CD4-positive, CD25-positive, alpha-beta regulatory T cell (primary cell): ENCODE data around the gene NDUFB4. TPM values are rescaled to one million over a fixed set of nuclear protein-coding genes. Genes with fewer than 3 reads are reported as not detected.
A peak's percentile ranks its signal among the peaks of the same experiment; 100 is the strongest.

Experiments used
- ATAC-seq, 2 donors: fragments of 150-1000 bp; cut with Tn5 transposase; one replicate each; pipeline ENCODE4 v1.10.0; 2021; ENCODE audit warnings: low read depth in 2 of 2, moderate number of reproducible peaks in 2 of 2, moderate library complexity in 1 of 2
- DNase-seq, 3 donors: peaks; one replicate each; pipeline versions ENCODE4 v3.0.0 to v3.0.0-alpha.2; 2012 to 2022; ENCODE audit warnings: mixed read lengths in 1 of 3
- H3K27ac ChIP-seq: one replicate; pipeline ENCODE4 v1.7.0; 2013; ENCODE audit warnings: mild to moderate bottlenecking, low read length; ENCODE audit not compliant: insufficient read depth, poor library complexity, severe bottlenecking
- H3K27me3 ChIP-seq: one replicate; pipeline ENCODE4 v1.7.0; 2013; ENCODE audit warnings: low read length; ENCODE audit not compliant: control insufficient read depth, insufficient read depth
- H3K36me3 ChIP-seq: one replicate; pipeline ENCODE4 v1.7.0; 2013; ENCODE audit warnings: mild to moderate bottlenecking, low read length, moderate library complexity; ENCODE audit not compliant: control insufficient read depth, insufficient read depth
- H3K4me1 ChIP-seq: 2 replicates; pipeline ENCODE4 v1.7.0; 2013; ENCODE audit warnings: mild to moderate bottlenecking, low read length; ENCODE audit not compliant: insufficient read depth, control insufficient read depth, poor library complexity, severe bottlenecking
- H3K4me3 ChIP-seq: one replicate; pipeline ENCODE4 v1.7.0; 2013; ENCODE audit warnings: low read depth, mild to moderate bottlenecking, low read length, moderate library complexity
- H3K9me3 ChIP-seq, 2 experiments: 1 replicate in 1 of 2; 2 replicates in 1 of 2; pipeline ENCODE4 v1.7.0; 2013; ENCODE audit warnings: low read length in 2 of 2, mild to moderate bottlenecking in 1 of 2, moderate library complexity in 1 of 2; ENCODE audit not compliant: control insufficient read depth in 2 of 2
- H3K27ac Mint-ChIP-seq, 3 donors: one replicate each; pipeline ENCODE4 v1.8.0; 2020 to 2022; ENCODE audit warnings: mild to moderate bottlenecking in 3 of 3, mixed read lengths in 3 of 3, moderate library complexity in 2 of 3
- H3K27me3 Mint-ChIP-seq: one replicate; pipeline ENCODE4 v1.8.0; 2022; ENCODE audit warnings: mild to moderate bottlenecking, mixed read lengths
- H3K36me3 Mint-ChIP-seq: one replicate; pipeline ENCODE4 v1.8.0; 2020; ENCODE audit warnings: mixed read lengths
- H3K4me1 Mint-ChIP-seq, 4 donors: one replicate each; pipeline ENCODE4 v1.8.0; 2020 to 2022; ENCODE audit warnings: mixed read lengths in 4 of 4, mild to moderate bottlenecking in 1 of 4
- H3K4me3 Mint-ChIP-seq, 4 donors: one replicate each; pipeline ENCODE4 v1.8.0; 2020 to 2022; ENCODE audit warnings: mild to moderate bottlenecking in 4 of 4, mixed read lengths in 4 of 4, moderate library complexity in 3 of 4
- H3K9me3 Mint-ChIP-seq, 7 donors: one replicate each; pipeline ENCODE4 v1.8.0; 2020 to 2022; ENCODE audit warnings: mixed read lengths in 7 of 7, mild to moderate bottlenecking in 3 of 7, moderate library complexity in 2 of 7
- polyA plus RNA-seq, 4 donors: library from polyadenylated mRNA; unstranded; fragments of 300-500 nt; fragmentation: Illumina TruSeq; gene quantifications; one replicate each; pipeline ENCODE4 v1.2.3, GENCODE V29; 2021
- total RNA-seq: library from RNA; stranded (reverse); gene quantifications from one replicate; pipeline ENCODE4 v1.2.3, GENCODE V29; 2022

Gene NDUFB4
- total and polyA plus RNA-seq, 5 donors from 2014 or later, result 71.4 to 317 (median 253) TPM

DNA sequence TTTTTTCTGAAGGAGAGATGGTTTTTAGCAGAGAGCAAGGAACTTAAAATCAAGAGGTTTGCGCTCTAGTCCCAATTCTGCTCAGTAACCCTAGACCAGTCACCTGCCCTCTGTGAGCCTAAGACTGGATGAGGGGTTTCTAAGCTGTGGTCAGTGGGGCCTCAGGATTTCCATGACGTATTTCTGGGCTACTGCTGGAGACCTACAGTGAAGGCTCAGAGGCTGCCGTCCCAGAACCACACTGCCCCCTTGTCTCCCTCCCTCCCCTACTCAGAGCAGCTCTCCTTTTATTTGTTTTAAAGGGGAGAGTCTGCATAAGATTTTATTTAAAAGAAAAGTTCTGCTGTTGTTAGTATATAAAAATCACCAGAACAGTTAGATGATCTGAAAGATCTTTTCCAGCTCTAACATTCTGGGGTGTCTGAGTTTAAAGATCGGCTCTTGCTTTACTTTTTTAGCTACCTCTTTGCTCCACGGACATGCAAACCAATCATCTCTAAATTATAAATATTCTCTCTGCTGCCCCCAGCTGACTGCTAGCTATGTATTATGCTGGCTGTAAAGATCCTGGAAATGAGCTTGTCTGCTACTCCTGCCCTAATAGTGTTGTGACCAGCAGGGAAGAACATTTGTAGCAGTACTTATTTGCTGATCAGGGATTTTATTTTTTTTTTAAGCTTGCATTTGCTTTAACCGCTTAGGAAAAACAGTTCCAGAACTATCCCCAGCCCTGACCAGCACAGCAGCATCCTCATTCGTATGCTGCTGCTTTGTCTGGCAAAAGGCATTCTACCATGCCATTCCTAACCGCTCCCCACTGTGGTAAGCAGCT, 28.6 kb upstream of the NDUFB4 start:
- peaks cover 0 to 6% (median 2%) of the 10 kb centered on the region in 4 donors for H3K4me1 Mint-ChIP-seq
- DNase-seq (peak in 1 of 3 donors; percentile 18), ATAC-seq (peak; percentile 48 to 58)
- Histone ChIP-seq H3K4me3 (no peak overlapping the region), H3K27ac (no peak overlapping the region), H3K9me3 (no peaks in the 10 kb centered on the region), H3K27me3 (peaks cover 6% of the 10 kb centered on the region), H3K4me1 (no peaks in the 10 kb centered on the region), H3K36me3 (no peaks in the 10 kb centered on the region)
- peaks cover 29% of the 10 kb centered on the region for H3K27me3 Mint-ChIP-seq
- peak overlapping the region in 2 of 4 donors; percentile 38 to 45 for H3K4me3 Mint-ChIP-seq
- peak overlapping the region in 1 of 3 donors; percentile 7 for H3K27ac Mint-ChIP-seq
- H3K36me3 Mint-ChIP-seq, result no peaks in the 10 kb centered on the region
- no peaks in the 10 kb centered on the region for H3K9me3 Mint-ChIP-seq

DNA sequence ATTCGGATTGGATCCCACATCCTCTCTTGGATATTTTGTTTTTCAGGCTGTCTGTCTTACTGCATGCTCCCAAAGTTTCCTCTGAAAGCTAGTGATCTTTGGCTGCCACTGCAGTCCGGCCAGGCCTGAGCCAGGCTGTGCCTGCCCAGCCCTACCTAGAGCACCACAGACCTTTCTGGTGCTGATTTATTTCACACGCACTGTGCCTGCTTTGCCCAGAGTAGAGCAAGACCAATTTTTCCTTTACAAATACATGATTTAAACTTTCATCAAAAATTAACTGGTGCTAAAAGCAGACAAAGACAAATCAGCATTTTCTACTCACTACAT, 28.0 kb upstream of the NDUFB4 start:
- Histone ChIP-seq H3K4me3 (no peak overlapping the region), H3K27me3 (peaks cover 6% of the 10 kb centered on the region), H3K27ac (no peak overlapping the region), H3K36me3 (no peaks in the 10 kb centered on the region), H3K9me3 (no peaks in the 10 kb centered on the region), H3K4me1 (no peaks in the 10 kb centered on the region)
- H3K27me3 Mint-ChIP-seq, result peaks cover 29% of the 10 kb centered on the region
- no peaks in the 10 kb centered on the region for H3K36me3 Mint-ChIP-seq
- H3K4me1 Mint-ChIP-seq, result peaks cover 0 to 6% (median 2%) of the 10 kb centered on the region in 4 donors
- H3K4me3 Mint-ChIP-seq, result no peak overlapping the region
- H3K9me3 Mint-ChIP-seq, result no peaks in the 10 kb centered on the region
- DNase-seq (no peak), ATAC-seq (no peak)
- no peak overlapping the region for H3K27ac Mint-ChIP-seq

DNA sequence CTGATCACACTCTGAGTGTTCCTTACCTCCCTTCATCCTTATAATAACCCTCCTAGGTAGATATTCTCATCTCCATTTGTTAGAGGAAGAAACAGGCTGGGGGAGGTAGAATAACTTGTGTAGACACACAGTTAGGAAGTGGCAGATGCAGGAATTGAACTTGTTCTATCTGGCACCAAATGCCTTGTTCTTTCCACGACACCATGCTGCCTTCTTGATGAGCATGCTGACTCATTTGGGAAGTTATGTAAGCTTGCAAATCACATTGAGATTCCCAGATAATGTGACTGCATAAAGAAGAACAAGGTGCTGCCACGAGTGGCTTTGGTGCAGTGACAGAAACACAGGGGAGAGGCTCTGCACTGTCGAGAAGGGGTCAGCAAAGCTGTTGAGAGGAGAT, 27.5 kb upstream of the NDUFB4 start:
- Histone ChIP-seq H3K9me3 (no peaks in the 10 kb centered on the region), H3K4me3 (no peak overlapping the region), H3K27ac (no peak overlapping the region), H3K4me1 (no peaks in the 10 kb centered on the region), H3K36me3 (no peaks in the 10 kb centered on the region), H3K27me3 (peaks cover 6% of the 10 kb centered on the region)
- H3K4me3 Mint-ChIP-seq, result no peak overlapping the region
- no peaks in the 10 kb centered on the region for H3K36me3 Mint-ChIP-seq
- no peaks in the 10 kb centered on the region for H3K9me3 Mint-ChIP-seq
- H3K4me1 Mint-ChIP-seq, result peaks cover 0 to 6% (median 2%) of the 10 kb centered on the region in 4 donors
- H3K27me3 Mint-ChIP-seq, result peaks cover 29% of the 10 kb centered on the region
- H3K27ac Mint-ChIP-seq, result no peak overlapping the region
- no peak for DNase-seq
- ATAC-seq, result no peak

DNA sequence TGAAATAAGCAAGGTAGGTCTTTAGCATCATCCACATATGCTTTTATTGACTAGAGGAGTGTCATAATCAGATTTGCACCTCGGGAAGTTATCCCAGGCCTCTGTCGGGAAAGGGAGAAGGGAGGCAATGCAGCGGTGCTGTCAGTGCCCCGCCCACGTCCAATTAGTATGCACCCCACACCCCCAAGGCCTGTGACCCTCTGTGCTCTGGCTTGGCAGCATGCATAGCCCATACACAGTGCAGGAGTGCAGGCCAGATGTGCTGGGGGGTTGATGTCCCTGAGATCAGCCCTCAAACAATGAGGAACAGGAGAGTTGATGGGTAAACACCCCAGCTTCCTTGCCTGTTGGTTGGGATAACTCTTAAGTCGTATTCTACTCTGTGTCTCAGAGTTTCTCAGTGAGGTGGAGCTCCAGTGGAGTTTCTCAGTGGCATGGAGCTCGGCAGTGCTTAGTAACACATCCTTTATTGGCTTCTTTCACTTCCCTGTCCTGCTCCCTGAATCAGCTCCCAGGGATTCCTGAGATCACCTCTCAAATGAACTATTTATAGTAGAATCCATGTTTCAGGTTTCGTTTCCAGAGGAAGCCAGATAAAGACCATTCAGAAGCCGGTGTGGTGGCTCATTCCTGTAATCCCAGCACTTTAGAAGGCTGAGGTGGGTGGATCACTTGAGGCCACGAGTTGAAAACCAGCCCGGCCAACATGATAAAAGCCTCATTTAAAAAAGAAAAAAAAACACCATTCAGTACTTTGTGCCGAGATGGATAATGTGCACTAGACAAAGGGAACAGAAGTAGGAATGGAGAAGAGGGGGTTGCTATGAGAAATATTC, 26.7 kb upstream of the NDUFB4 start:
- Histone ChIP-seq H3K4me3 (no peak overlapping the region), H3K27me3 (peaks cover 3% of the 10 kb centered on the region), H3K27ac (no peak overlapping the region), H3K4me1 (no peaks in the 10 kb centered on the region), H3K9me3 (no peaks in the 10 kb centered on the region), H3K36me3 (no peaks in the 10 kb centered on the region)
- no peak overlapping the region for H3K4me3 Mint-ChIP-seq
- H3K4me1 Mint-ChIP-seq, result peaks cover 0 to 6% (median 2%) of the 10 kb centered on the region in 4 donors
- H3K27me3 Mint-ChIP-seq, result peaks cover 29% of the 10 kb centered on the region
- ATAC-seq, result no peak
- peaks cover 0 to 1% (median 0%) of the 10 kb centered on the region in 7 donors for H3K9me3 Mint-ChIP-seq
- no peaks in the 10 kb centered on the region for H3K36me3 Mint-ChIP-seq
- no peak for DNase-seq
- no peak overlapping the region for H3K27ac Mint-ChIP-seq

DNA sequence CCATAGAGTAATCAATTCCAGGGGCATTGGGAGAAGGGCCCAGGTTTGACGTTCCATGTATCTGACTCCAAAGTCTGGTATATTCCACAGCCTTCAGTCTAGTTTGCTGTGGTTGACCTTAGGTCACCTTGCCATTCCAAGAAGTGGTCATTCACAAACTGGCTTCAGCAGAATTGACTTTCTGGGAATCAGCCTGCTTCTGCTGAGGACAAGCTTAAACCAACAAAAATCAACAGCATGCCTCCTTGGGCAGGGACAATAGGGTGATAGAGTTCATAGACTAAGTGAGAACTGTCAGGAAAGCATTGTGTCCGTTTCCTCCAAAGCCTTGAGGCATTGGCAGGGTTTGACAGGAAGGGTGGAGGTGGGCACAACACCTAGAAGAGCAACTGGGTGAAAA, 24.1 kb upstream of the NDUFB4 start:
- H3K27ac ChIP-seq, result no peak overlapping the region
- Mint-ChIP-seq H3K4me1 (peaks cover 0 to 5% (median 2%) of the 10 kb centered on the region in 4 donors), H3K9me3 (peaks cover 0 to 2% (median 0%) of the 10 kb centered on the region in 7 donors), H3K36me3 (no peaks in the 10 kb centered on the region), H3K27me3 (peaks cover 19% of the 10 kb centered on the region), H3K27ac (no peak overlapping the region), H3K4me3 (no peak overlapping the region)
- H3K4me3 ChIP-seq, result no peak overlapping the region
- H3K9me3 ChIP-seq, result no peaks in the 10 kb centered on the region
- H3K27me3 ChIP-seq, result peaks cover 3% of the 10 kb centered on the region
- no peak for ATAC-seq
- no peaks in the 10 kb centered on the region for H3K36me3 ChIP-seq
- DNase-seq, result no peak
- no peaks in the 10 kb centered on the region for H3K4me1 ChIP-seq

DNA sequence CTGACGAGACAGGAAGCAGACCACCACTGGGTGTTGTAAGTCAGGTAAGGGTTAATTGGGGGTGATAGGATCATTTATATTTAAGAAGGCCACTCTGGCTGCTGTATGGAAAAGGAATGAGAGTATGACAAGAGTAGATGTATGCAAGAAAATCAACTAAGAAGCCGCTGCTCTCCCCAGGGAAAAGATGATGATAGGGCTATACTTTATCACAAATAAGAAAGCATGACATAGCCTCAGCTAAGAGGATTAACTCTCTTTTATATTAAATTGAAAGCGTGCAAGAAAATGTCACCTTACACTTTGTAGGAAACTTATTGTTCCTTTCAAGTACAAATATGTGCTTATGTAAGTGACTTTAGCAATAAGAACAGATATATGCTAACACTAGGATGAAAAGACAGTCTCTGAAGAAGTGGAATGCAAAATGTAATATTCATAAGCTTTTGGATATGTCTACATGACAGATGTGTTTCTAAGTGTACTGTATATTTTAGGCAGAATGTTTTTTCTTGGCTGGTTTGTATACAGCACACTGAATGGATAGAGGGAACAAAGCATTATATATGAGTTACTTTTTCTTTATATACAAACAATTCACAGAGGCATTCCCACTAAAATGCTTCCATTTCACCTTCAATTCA, 8.7 kb upstream of the NDUFB4 start:
- peaks cover 0 to 7% (median 2%) of the 10 kb centered on the region in 7 donors for H3K9me3 Mint-ChIP-seq
- Histone ChIP-seq H3K4me3 (no peak overlapping the region), H3K27me3 (peaks cover 16% of the 10 kb centered on the region), H3K4me1 (no peaks in the 10 kb centered on the region), H3K9me3 (no peaks in the 10 kb centered on the region), H3K27ac (no peak overlapping the region), H3K36me3 (no peaks in the 10 kb centered on the region)
- peak overlapping the region in 1 of 4 donors; percentile 3 for H3K4me3 Mint-ChIP-seq
- H3K36me3 Mint-ChIP-seq, result peaks cover 3% of the 10 kb centered on the region
- H3K27me3 Mint-ChIP-seq, result peaks cover 43% of the 10 kb centered on the region
- no peak for DNase-seq
- no peak overlapping the region for H3K27ac Mint-ChIP-seq
- H3K4me1 Mint-ChIP-seq, result peaks cover 0 to 1% (median 0%) of the 10 kb centered on the region in 4 donors
- no peak for ATAC-seq

DNA sequence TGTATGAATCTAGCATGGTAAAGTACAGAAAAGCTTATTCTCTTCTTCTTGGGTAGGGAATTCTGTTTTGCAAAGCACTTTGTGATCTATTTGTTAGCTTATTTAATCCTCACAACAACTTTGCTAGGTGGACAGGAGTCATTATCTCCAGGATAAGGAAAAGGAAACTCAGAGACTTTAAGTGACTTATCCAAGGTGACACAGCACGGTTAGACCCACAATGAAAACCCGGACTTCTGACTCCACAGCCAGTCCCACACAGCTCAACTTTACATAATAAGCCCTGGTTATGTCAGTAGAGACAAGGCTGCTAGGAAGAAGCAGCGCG, 384 bp upstream of the NDUFB4 start:
- peak overlapping the region in 3 of 4 donors; percentile 95 to 97 (median 96) for H3K4me3 Mint-ChIP-seq
- Histone ChIP-seq H3K9me3 (no peaks in the 10 kb centered on the region), H3K27ac (peak overlapping the region; percentile 91), H3K36me3 (peaks cover 22% of the 10 kb centered on the region), H3K4me1 (peaks cover 32% of the 10 kb centered on the region), H3K4me3 (peak overlapping the region; percentile 85), H3K27me3 (peaks cover 5% of the 10 kb centered on the region)
- peaks cover 4% of the 10 kb centered on the region for H3K36me3 Mint-ChIP-seq
- peaks cover 0 to 13% (median 11%) of the 10 kb centered on the region in 4 donors for H3K4me1 Mint-ChIP-seq
- ATAC-seq (no peak), DNase-seq (no peak)
- H3K27me3 Mint-ChIP-seq, result peaks cover 20% of the 10 kb centered on the region
- peaks cover 0 to 2% (median 0%) of the 10 kb centered on the region in 7 donors for H3K9me3 Mint-ChIP-seq
- H3K27ac Mint-ChIP-seq, result peak overlapping the region in 2 of 3 donors; percentile 98
